Esophagus muscularis mucosa (tissue), 4 donors: ENCODE data around the gene SLC25A18.

Source experiments
- EP300 ChIP-seq: sonication (generic); formaldehyde crosslinking; IDR thresholded peaks from one replicate; pipeline ENCODE4 v1.6.1; 2017; ENCODE audit warnings: antibody characterized with exemption
- POLR2A ChIP-seq: fragments of 450-650 bp; IDR thresholded peaks from one replicate; pipeline ENCODE4 v1.6.1; 2017; ENCODE audit warnings: antibody characterized with exemption, moderate library complexity, mild to moderate bottlenecking, low read depth
- POLR2AphosphoS5 ChIP-seq, 2 donors: sonication (generic); formaldehyde crosslinking; IDR thresholded peaks; one replicate each; pipeline ENCODE4 v1.6.1; 2017; ENCODE audit warnings: antibody characterized with exemption in 2 of 2
- TF ChIP-seq, protein P1 (sequence below), 3 experiments: fragments of 200-600 bp in 2 of 3; fragments of 450-650 bp in 1 of 3; sonication (generic) in 2 of 3; IDR thresholded peaks; one replicate each; pipeline ENCODE4 v1.5.1; 2017 to 2019; ENCODE audit warnings: antibody characterized with exemption in 3 of 3, mild to moderate bottlenecking in 2 of 3, moderate library complexity in 1 of 3

DNA sequence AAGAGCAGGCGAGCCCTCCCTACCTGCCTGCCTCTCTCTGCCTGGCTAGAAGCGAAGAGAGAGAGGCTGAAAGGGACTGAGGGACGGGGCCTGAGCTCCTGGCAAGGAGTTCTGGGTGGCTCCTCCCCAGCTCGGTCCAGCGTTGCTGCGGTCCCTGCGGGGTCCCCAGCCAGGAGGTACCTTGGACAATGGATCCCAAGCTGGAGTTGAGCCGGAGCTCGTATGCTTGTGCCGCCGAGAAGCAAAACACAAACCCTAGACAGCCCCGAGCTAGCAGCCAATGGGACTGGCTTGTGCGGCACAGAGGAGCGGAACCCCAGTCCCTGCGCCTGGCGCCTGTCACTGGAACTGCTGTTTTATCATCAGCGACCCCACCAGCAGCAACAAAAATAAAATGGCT, 18.3 kb downstream of the SLC25A18 start:
- TF ChIP-seq POLR2A, result no peak
- TF ChIP-seq, protein P1, sequence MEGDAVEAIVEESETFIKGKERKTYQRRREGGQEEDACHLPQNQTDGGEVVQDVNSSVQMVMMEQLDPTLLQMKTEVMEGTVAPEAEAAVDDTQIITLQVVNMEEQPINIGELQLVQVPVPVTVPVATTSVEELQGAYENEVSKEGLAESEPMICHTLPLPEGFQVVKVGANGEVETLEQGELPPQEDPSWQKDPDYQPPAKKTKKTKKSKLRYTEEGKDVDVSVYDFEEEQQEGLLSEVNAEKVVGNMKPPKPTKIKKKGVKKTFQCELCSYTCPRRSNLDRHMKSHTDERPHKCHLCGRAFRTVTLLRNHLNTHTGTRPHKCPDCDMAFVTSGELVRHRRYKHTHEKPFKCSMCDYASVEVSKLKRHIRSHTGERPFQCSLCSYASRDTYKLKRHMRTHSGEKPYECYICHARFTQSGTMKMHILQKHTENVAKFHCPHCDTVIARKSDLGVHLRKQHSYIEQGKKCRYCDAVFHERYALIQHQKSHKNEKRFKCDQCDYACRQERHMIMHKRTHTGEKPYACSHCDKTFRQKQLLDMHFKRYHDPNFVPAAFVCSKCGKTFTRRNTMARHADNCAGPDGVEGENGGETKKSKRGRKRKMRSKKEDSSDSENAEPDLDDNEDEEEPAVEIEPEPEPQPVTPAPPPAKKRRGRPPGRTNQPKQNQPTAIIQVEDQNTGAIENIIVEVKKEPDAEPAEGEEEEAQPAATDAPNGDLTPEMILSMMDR (IDR thresholded peaks at IDR 0.05), result no peak
- TF ChIP-seq EP300, result no peak
- TF ChIP-seq POLR2AphosphoS5 (IDR thresholded peaks at IDR 0.05), result no peak
